H1 (cell line): Measurements from ENCODE around the gene RRM2. TPM values are rescaled to one million over a fixed set of nuclear protein-coding genes. Genes with fewer than 3 reads are reported as not detected.

Experiments used
- CTCF ChIA-PET: fragments of 300-600 bp; sonication (Branson Sonifier 250); formaldehyde crosslinking; loops from one replicate; lab custom pipeline; 2021; ENCODE audit not compliant: partially characterized antibody; lab: Charles Lee
- POLR2A ChIA-PET: fragments of 300-600 bp; sonication (Branson Sonifier 250); formaldehyde crosslinking; loops from one replicate; lab custom pipeline; 2021; ENCODE audit warnings: inconsistent platforms; ENCODE audit not compliant: partially characterized antibody; lab: Charles Lee
- DNase-seq, 2 experiments: peaks; one replicate each; pipeline versions ENCODE4 v3.0.0 to v3.0.0-alpha.2; 2010 to 2022; ENCODE audit warnings: low spot score in 2 of 2, low read depth in 1 of 2, mixed read lengths in 1 of 2
- FAIRE-seq: peaks from 2 replicates; lab custom pipeline; 2011; peaks lifted over from hg19 to GRCh38; lab: Jason Lieb, UNC
- H2AFZ ChIP-seq: 2 replicates; pipeline ENCODE4 v1.8.1; 2012; ENCODE audit warnings: low read length, inconsistent platforms
- H2AK5ac ChIP-seq: 2 replicates; pipeline ENCODE4 v1.6.1; 2013; ENCODE audit warnings: low read depth, low read length
- H2BK120ac ChIP-seq: replicated peaks from 2 replicates; pipeline ENCODE3; 2013; ENCODE audit warnings: low read depth, low read length, inconsistent platforms
- H2BK12ac ChIP-seq: 2 replicates; pipeline ENCODE4 v1.6.1; 2013; ENCODE audit warnings: low read depth, low read length
- H2BK15ac ChIP-seq: 2 replicates; pipeline ENCODE4 v1.6.1; 2013; ENCODE audit warnings: low read length
- H2BK20ac ChIP-seq: 2 replicates; pipeline ENCODE4 v1.6.1; 2013; ENCODE audit warnings: low read length
- H2BK5ac ChIP-seq: 2 replicates; pipeline ENCODE4 v1.6.1; 2013; ENCODE audit warnings: low read depth, low read length
- H3K14ac ChIP-seq: 2 replicates; pipeline ENCODE4 v1.6.1; 2013; ENCODE audit warnings: inconsistent platforms; ENCODE audit not compliant: insufficient read length
- H3K18ac ChIP-seq: 2 replicates; pipeline ENCODE4 v1.6.1; 2013; ENCODE audit warnings: low read length; ENCODE audit errors: extremely low read depth
- H3K23ac ChIP-seq: 2 replicates; pipeline ENCODE4 v1.6.1; 2013; ENCODE audit warnings: inconsistent platforms; ENCODE audit not compliant: insufficient read length
- H3K23me2 ChIP-seq: 2 replicates; pipeline ENCODE4 v1.6.1; 2013; ENCODE audit warnings: low read depth, low read length
- H3K27ac ChIP-seq: 2 replicates; pipeline ENCODE4 v1.6.1; 2011; ENCODE audit warnings: low read depth, low read length, inconsistent platforms
- H3K27me3 ChIP-seq, 4 experiments: replicated peaks in 1 of 4; 1 replicate in 1 of 4; 2 replicates in 3 of 4; pipeline versions ENCODE4 v1.6.1 to v1.8.1; 2011 to 2013; ENCODE audit warnings: low read length in 3 of 4, mild to moderate bottlenecking in 3 of 4, inconsistent platforms in 2 of 4, mixed read lengths in 2 of 4, moderate library complexity in 1 of 4; ENCODE audit not compliant: control insufficient read depth in 3 of 4, insufficient read depth in 3 of 4; ENCODE audit errors: extremely low read depth in 1 of 4
- H3K36me3 ChIP-seq, 4 experiments: 2 replicates each; pipeline versions ENCODE4 v1.6.1 to v1.8.1; 2011 to 2013; ENCODE audit warnings: mild to moderate bottlenecking in 4 of 4, low read length in 3 of 4, moderate library complexity in 2 of 4, control low read depth in 1 of 4, inconsistent platforms in 1 of 4; ENCODE audit not compliant: insufficient read depth in 4 of 4, control insufficient read depth in 2 of 4
- H3K4ac ChIP-seq: replicated peaks from 2 replicates; pipeline ENCODE3; 2013; ENCODE audit warnings: low read length, low read depth, mixed read lengths, inconsistent platforms; ENCODE audit not compliant: insufficient read length
- H3K4me1 ChIP-seq, 4 experiments: replicated peaks in 1 of 4; 1 replicate in 1 of 4; 2 replicates in 3 of 4; pipeline versions ENCODE4 v1.6.1 to v1.8.1; 2011 to 2013; ENCODE audit warnings: low read length in 3 of 4, inconsistent platforms in 2 of 4, mixed read lengths in 1 of 4; ENCODE audit not compliant: insufficient read depth in 4 of 4, control insufficient read depth in 3 of 4
- H3K4me2 ChIP-seq, 2 experiments: 2 replicates each; pipeline versions ENCODE4 v1.6.1 to v1.8.1; 2011 to 2013; ENCODE audit warnings: low read depth in 2 of 2, low read length in 2 of 2, control low read depth in 1 of 2, inconsistent platforms in 1 of 2, mild to moderate bottlenecking in 1 of 2; ENCODE audit not compliant: insufficient read depth in 1 of 2
- H3K4me3 ChIP-seq, 4 experiments: fragments of 200-600, 300-600 bp in 1 of 4; sonication (generic), shearing (Covaris generic), sonication (Bioruptor Twin) in 1 of 4; 2 replicates each; pipeline versions ENCODE4 v1.5.1 to v1.8.1; 2011 to 2016; ENCODE audit warnings: low read length in 4 of 4, low read depth in 3 of 4, control low read depth in 2 of 4, inconsistent platforms in 2 of 4, mild to moderate bottlenecking in 2 of 4, mixed read lengths in 1 of 4, moderate library complexity in 1 of 4; ENCODE audit not compliant: insufficient read depth in 2 of 4; ENCODE audit errors: extremely low read depth in 1 of 4
- H3K56ac ChIP-seq: replicated peaks from 2 replicates; pipeline ENCODE3; 2013; ENCODE audit warnings: low read depth, mild to moderate bottlenecking, mixed read lengths, low read length, inconsistent platforms; ENCODE audit not compliant: insufficient read length
- H3K79me1 ChIP-seq: 2 replicates; pipeline ENCODE4 v1.6.1; 2013; ENCODE audit warnings: low read depth, low read length, control low read depth
- H3K79me2 ChIP-seq, 2 experiments: 2 replicates each; pipeline versions ENCODE4 v1.6.1 to v1.8.1; 2012 to 2013; ENCODE audit warnings: low read length in 2 of 2, mild to moderate bottlenecking in 2 of 2, inconsistent platforms in 1 of 2; ENCODE audit not compliant: insufficient read depth in 2 of 2, control insufficient read depth in 1 of 2
- H3K9ac ChIP-seq, 4 experiments: replicated peaks in 1 of 4; 1 replicate in 1 of 4; 2 replicates in 3 of 4; pipeline versions ENCODE4 v1.6.1 to v1.8.1; 2011 to 2013; ENCODE audit warnings: low read depth in 3 of 4, low read length in 3 of 4, control low read depth in 2 of 4, mild to moderate bottlenecking in 2 of 4, moderate library complexity in 2 of 4, inconsistent platforms in 1 of 4; ENCODE audit errors: extremely low read depth in 1 of 4
- H3K9me3 ChIP-seq, 2 experiments: 2 replicates each; pipeline versions ENCODE4 v1.6.1 to v1.8.1; 2012 to 2013; ENCODE audit warnings: mild to moderate bottlenecking in 2 of 2, moderate library complexity in 2 of 2, control low read depth in 1 of 2, inconsistent platforms in 1 of 2, low read depth in 1 of 2, low read length in 1 of 2, mixed read lengths in 1 of 2; ENCODE audit not compliant: insufficient read depth in 2 of 2
- H4K20me1 ChIP-seq, 2 experiments: replicated peaks in 1 of 2; 2 replicates each; pipeline versions ENCODE3 to v1.8.1; 2011 to 2013; ENCODE audit warnings: inconsistent platforms in 2 of 2, low read length in 2 of 2, mild to moderate bottlenecking in 1 of 2; ENCODE audit not compliant: insufficient read depth in 2 of 2, control insufficient read depth in 1 of 2
- H4K5ac ChIP-seq: 2 replicates; pipeline ENCODE4 v1.6.1; 2013; ENCODE audit warnings: low read length, low read depth, mixed read lengths, inconsistent platforms; ENCODE audit not compliant: insufficient read length
- H4K8ac ChIP-seq: 2 replicates; pipeline ENCODE4 v1.8.0; 2013; ENCODE audit warnings: mild to moderate bottlenecking, moderate library complexity, low read length, inconsistent platforms; ENCODE audit not compliant: insufficient read depth; ENCODE audit errors: extremely low read depth
- H4K91ac ChIP-seq: replicated peaks from 2 replicates; pipeline ENCODE3; 2013; ENCODE audit warnings: low read length, mixed read lengths, inconsistent platforms; ENCODE audit not compliant: insufficient read length
- ASH2L ChIP-seq: fragments of 200-600, 300-600 bp; sonication (generic); IDR thresholded peaks from one replicate; pipeline ENCODE4 v1.7.1; 2017; ENCODE audit warnings: low read length
- BCL11A ChIP-seq, 2 experiments: IDR thresholded peaks; one replicate each; pipeline ENCODE4 v1.6.1; 2011; ENCODE audit warnings: low read depth in 2 of 2, low read length in 2 of 2, mild to moderate bottlenecking in 2 of 2
- CBX5 ChIP-seq: fragments of 300-800, 300-1000 bp; sonication (generic); IDR thresholded peaks from 2 replicates; pipeline ENCODE4 v1.7.1; 2016; ENCODE audit warnings: antibody characterized with exemption, low read length, low read depth
- CHD1 ChIP-seq: IDR thresholded peaks from 2 replicates; pipeline ENCODE4 v1.6.1; 2012; ENCODE audit warnings: low read depth, low read length, improper control_type of control experiment
- JUN ChIP-seq: IDR thresholded peaks from 2 replicates; pipeline ENCODE4 v1.6.1; 2011; ENCODE audit warnings: low read depth, mild to moderate bottlenecking, improper control_type of control experiment, low read length
- KDM5A ChIP-seq: fragments of 200-600 bp; IDR thresholded peaks from 2 replicates; pipeline ENCODE4 v1.7.1; 2012; ENCODE audit warnings: mild to moderate bottlenecking, low read length, inconsistent platforms, mixed read lengths
- POLR2A ChIP-seq, 2 experiments: IDR thresholded peaks; 1 replicate in 1 of 2; 2 replicates in 1 of 2; pipeline ENCODE4 v1.6.1; 2011; ENCODE audit warnings: low read depth in 2 of 2, low read length in 2 of 2, mild to moderate bottlenecking in 2 of 2; ENCODE audit errors: control extremely low read depth in 1 of 2
- POU5F1 ChIP-seq: IDR thresholded peaks from 2 replicates; pipeline ENCODE4 v1.6.1; 2011; ENCODE audit warnings: low read depth, mild to moderate bottlenecking, low read length, moderate library complexity
- RFX5 ChIP-seq: IDR thresholded peaks from 2 replicates; pipeline ENCODE4 v1.6.1; 2011; ENCODE audit warnings: low read depth, low read length, improper control_type of control experiment, borderline replicate concordance
- RNF2 ChIP-seq: fragments of 200-900, 300-1000 bp; sonication (generic); IDR thresholded peaks from 2 replicates; pipeline ENCODE4 v1.7.1; 2016; ENCODE audit warnings: borderline replicate concordance, low read depth, mild to moderate bottlenecking, antibody characterized with exemption, low read length; ENCODE audit not compliant: poor library complexity, severe bottlenecking; ENCODE audit errors: missing control alignments
- RXRA ChIP-seq: IDR thresholded peaks from 2 replicates; pipeline ENCODE4 v1.6.1; 2011; ENCODE audit warnings: low read depth, mild to moderate bottlenecking, low read length, moderate library complexity; ENCODE audit not compliant: insufficient read depth
- SIX5 ChIP-seq: IDR thresholded peaks from 2 replicates; pipeline ENCODE4 v1.6.1; 2011; ENCODE audit warnings: mild to moderate bottlenecking, low read depth, low read length
- TBP ChIP-seq: IDR thresholded peaks from 2 replicates; pipeline ENCODE4 v1.6.1; 2011; ENCODE audit warnings: low read depth, low read length, improper control_type of control experiment
- TCF12 ChIP-seq: IDR thresholded peaks from 2 replicates; pipeline ENCODE4 v1.6.1; 2011; ENCODE audit warnings: low read depth, mild to moderate bottlenecking, low read length
- WGBS, 2 experiments: shearing (Covaris generic) in 1 of 2; methylation state at CpG; one replicate each; pipeline versions ENCODE4 v1.1.6 to v1.1.7; 2013 to 2015; ENCODE audit warnings: low lambda C conversion rate in 2 of 2, mixed read lengths in 2 of 2, inconsistent platforms in 1 of 2, low coverage in 1 of 2, missing lambda C conversion rate in 1 of 2; ENCODE audit not compliant: insufficient replicate concordance in 2 of 2, insufficient coverage in 1 of 2, insufficient read length in 1 of 2; ENCODE audit errors: extremely low coverage in 1 of 2, missing lambda C conversion rate in 1 of 2; 5-methylcytosine and 5-hydroxymethylcytosine counted together
- polyA plus RNA-seq, 7 experiments: library from polyadenylated mRNA; depleted of rRNA in 3 of 7; stranded (reverse) in 5 of 7; unstranded in 2 of 7; fragments of >200 nt in 5 of 7; fragments of 200-250 nt in 2 of 7; gene quantifications; 1 replicate in 5 of 7; 2 replicates in 1 of 7; 4 replicates in 1 of 7; pipeline versions ENCODE4 v1.2.1 to v1.2.3, GENCODE V29; 2011 to 2013; ENCODE audit warnings: missing spikeins in 2 of 7, mixed read lengths in 2 of 7
- total RNA-seq: library from RNA; stranded (reverse); fragmentation: NEBNext Ultra II Directional; extraction: Animal tissue kit (Norgen Biotek cat#: 25700); gene quantifications from 2 replicates; pipeline ENCODE4 v1.2.1, GENCODE V29; 2021

RRM2 gene
- total and polyA plus RNA-seq, 2 of the 8 experiments (the other 6 are each of a cell fraction or from before 2014, with no cell fraction given) = 37.7 to 215 TPM

DNA sequence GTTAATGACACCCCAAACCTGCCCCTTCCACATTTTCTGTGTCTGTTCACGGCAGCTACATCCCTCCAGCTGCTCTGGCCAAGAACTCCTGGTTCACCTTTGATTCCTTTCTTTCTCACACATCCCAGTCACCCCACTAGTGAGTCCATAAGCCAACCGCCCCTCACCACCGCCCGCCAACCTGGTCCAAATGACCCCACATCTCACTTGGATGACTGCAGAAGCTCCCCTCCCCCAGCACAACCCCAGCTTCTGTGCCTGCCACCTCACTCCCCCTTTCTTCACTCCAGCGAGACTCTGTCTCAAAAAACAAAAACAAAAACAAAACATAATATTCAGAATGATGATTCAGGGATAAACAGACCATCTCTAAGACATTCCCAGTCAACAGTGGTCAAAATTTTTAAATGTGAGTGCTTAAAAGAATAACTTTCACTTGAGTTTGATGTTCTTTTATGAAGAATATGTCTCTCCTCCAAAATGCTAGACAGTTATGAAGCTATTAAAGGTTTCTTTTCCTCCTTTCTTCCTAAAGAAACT, 45.5 kb upstream of the RRM2 start:
- peaks cover 10% of the 10 kb centered on the region; the same call in 1 of the 2 replicates for H3K23me2 ChIP-seq
- no peak overlapping the region for H2AK5ac ChIP-seq
- H3K4me2 ChIP-seq = no peak overlapping the region
- no peaks in the 10 kb centered on the region for H3K36me3 ChIP-seq
- no peak overlapping the region for H2BK15ac ChIP-seq
- H3K27ac ChIP-seq = no peak overlapping the region
- no peak overlapping the region for H2BK20ac ChIP-seq
- H4K8ac ChIP-seq = no peak overlapping the region
- H4K20me1 ChIP-seq = no peaks in the 10 kb centered on the region
- H3K4me1 ChIP-seq = peaks cover 2 to 16% (median 11%) of the 10 kb centered on the region in 4 experiments; a peak in 4 of 7 replicates
- no peak overlapping the region for H3K18ac ChIP-seq
- H3K4me3 ChIP-seq = no peak overlapping the region
- TF ChIP-seq RNF2 (no peak), JUN (no peak), KDM5A (no peak), ASH2L (no peak), BCL11A (IDR thresholded peaks at IDR 0.05; ENCODE audit: low read depth in 2 of 2, low read length in 2 of 2) (no peak), RXRA (no peak), TBP (no peak), CHD1 (no peak), SIX5 (no peak), TCF12 (no peak), POLR2A (IDR thresholded peaks at IDR 0.05; ENCODE audit: control extremely low read depth in 1 of 2, low read depth in 2 of 2, low read length in 2 of 2) (no peak), CBX5 (no peak), RFX5 (no peak), POU5F1 (no peak)
- H3K79me2 ChIP-seq = no peaks in the 10 kb centered on the region
- DNase-seq (no peak), FAIRE-seq (no peak)
- no peak overlapping the region for H2BK12ac ChIP-seq
- H4K5ac ChIP-seq = no peak overlapping the region
- no peak overlapping the region for H3K9ac ChIP-seq
- H2BK120ac ChIP-seq = no peak overlapping the region
- H4K91ac ChIP-seq = no peak overlapping the region
- no peak overlapping the region for H3K14ac ChIP-seq
- no peaks in the 10 kb centered on the region for H3K9me3 ChIP-seq
- H3K4ac ChIP-seq = no peak overlapping the region
- H3K23ac ChIP-seq = no peak overlapping the region
- peaks cover 14 to 32% (median 25%) of the 10 kb centered on the region in 4 experiments for H3K27me3 ChIP-seq
- CTCF ChIA-PET = interaction anchor here (0.6 to 20.0 kb wide), 5 partner anchors 17 to 883 kb away, joined by 3 to 429 read pairs (median 3); no protein-coding TSS in a partner anchor
- no peak overlapping the region for H3K56ac ChIP-seq
- H2AFZ ChIP-seq = no peak overlapping the region
- H2BK5ac ChIP-seq = no peak overlapping the region
- POLR2A ChIA-PET = interaction anchor here (0.8 kb wide), 1 partner anchor 47 kb away, joined by 3 read pairs; no protein-coding TSS in a partner anchor
- 86% methylated on average over 5 of the region's 5 CpGs; no CpG with 5 or more reads in 1 of the 2 experiments for WGBS, 2 experiments
- no peaks in the 10 kb centered on the region for H3K79me1 ChIP-seq
